Measurements from ENCODE around the gene PKN3.

PKN3 gene

GRCh38 chr9:128719919-128720605, 17.8 kb downstream of the PKN3 start:
- peaks cover 2% of the 10 kb centered on the region; the same call in 1 of the 2 replicates for H3K4me1 ChIP-seq (ENCODE audit: control insufficient read depth, insufficient read depth, low read length)
- no peak overlapping the region for H3K4me3 ChIP-seq (ENCODE audit: low read depth, low read length)
- no peak overlapping the region for H3K27ac ChIP-seq (ENCODE audit: low read depth, low read length)
- peaks cover 30% of the 10 kb centered on the region for H3K36me3 ChIP-seq (ENCODE audit: control insufficient read depth, insufficient read depth, low read length)
- no peaks in the 10 kb centered on the region for H3K27me3 ChIP-seq (ENCODE audit: control insufficient read depth, insufficient read depth, low read length)
- no peak overlapping the region for H3K9ac ChIP-seq (ENCODE audit: low read depth, low read length)
- H3K9me3 ChIP-seq (ENCODE audit: control insufficient read depth, insufficient read depth, low read length): no peaks in the 10 kb centered on the region

GRCh38 chr9:128720841-128721486, 18.7 kb downstream of the PKN3 start:
- Histone ChIP-seq H3K36me3 (ENCODE audit: control insufficient read depth, insufficient read depth, low read length) (peaks cover 25% of the 10 kb centered on the region), H3K4me1 (ENCODE audit: control insufficient read depth, insufficient read depth, low read length) (peaks cover 4% of the 10 kb centered on the region; the same call in 1 of the 2 replicates), H3K9ac (ENCODE audit: low read depth, low read length) (no peak overlapping the region), H3K4me3 (ENCODE audit: low read depth, low read length) (no peak overlapping the region), H3K27me3 (ENCODE audit: control insufficient read depth, insufficient read depth, low read length) (no peaks in the 10 kb centered on the region), H3K9me3 (ENCODE audit: control insufficient read depth, insufficient read depth, low read length) (no peaks in the 10 kb centered on the region), H3K27ac (ENCODE audit: low read depth, low read length) (no peak overlapping the region)

- peaks cover 25% of the 10 kb centered on the region for H3K36me3 ChIP-seq (ENCODE audit: control insufficient read depth, insufficient read depth, low read length)
- no peaks in the 10 kb centered on the region for H3K9me3 ChIP-seq (ENCODE audit: control insufficient read depth, insufficient read depth, low read length)
- H3K4me3 ChIP-seq (ENCODE audit: low read depth, low read length): no peak overlapping the region
- H3K27ac ChIP-seq (ENCODE audit: low read depth, low read length): no peak overlapping the region
- no peaks in the 10 kb centered on the region for H3K27me3 ChIP-seq (ENCODE audit: control insufficient read depth, insufficient read depth, low read length)
- no peak overlapping the region for H3K9ac ChIP-seq (ENCODE audit: low read depth, low read length)
- H3K4me1 ChIP-seq (ENCODE audit: control insufficient read depth, insufficient read depth, low read length): peaks cover 4% of the 10 kb centered on the region; the same call in 1 of the 2 replicates
Measured at GRCh38 chr9:128721487-128722010, 19.2 kb downstream of the PKN3 start.

GRCh38 chr9:128722380-128723351, 20.4 kb downstream of the PKN3 start:
- no peak overlapping the region for H3K9ac ChIP-seq (ENCODE audit: low read depth, low read length)
- no peak overlapping the region for H3K27ac ChIP-seq (ENCODE audit: low read depth, low read length)
- no peaks in the 10 kb centered on the region for H3K27me3 ChIP-seq (ENCODE audit: control insufficient read depth, insufficient read depth, low read length)
- H3K9me3 ChIP-seq (ENCODE audit: control insufficient read depth, insufficient read depth, low read length): no peaks in the 10 kb centered on the region
- peaks cover 22% of the 10 kb centered on the region for H3K36me3 ChIP-seq (ENCODE audit: control insufficient read depth, insufficient read depth, low read length)
- H3K4me1 ChIP-seq (ENCODE audit: control insufficient read depth, insufficient read depth, low read length): peaks cover 4% of the 10 kb centered on the region; the same call in 1 of the 2 replicates
- peak overlapping the region; percentile 76 for H3K4me3 ChIP-seq (ENCODE audit: low read depth, low read length)

- H3K27ac ChIP-seq (ENCODE audit: low read depth, low read length): no peak overlapping the region
- no peaks in the 10 kb centered on the region for H3K9me3 ChIP-seq (ENCODE audit: control insufficient read depth, insufficient read depth, low read length)
- peak overlapping the region; percentile 66 for H3K9ac ChIP-seq (ENCODE audit: low read depth, low read length)
- peaks cover 22% of the 10 kb centered on the region for H3K36me3 ChIP-seq (ENCODE audit: control insufficient read depth, insufficient read depth, low read length)
- peaks cover 4% of the 10 kb centered on the region; the same call in 1 of the 2 replicates for H3K4me1 ChIP-seq (ENCODE audit: control insufficient read depth, insufficient read depth, low read length)
- H3K4me3 ChIP-seq (ENCODE audit: low read depth, low read length): peak overlapping the region; percentile 76
- H3K27me3 ChIP-seq (ENCODE audit: control insufficient read depth, insufficient read depth, low read length): no peaks in the 10 kb centered on the region
Measured at GRCh38 chr9:128723352-128723865, 21.1 kb downstream of the PKN3 start.

- peak within 1 kb of the TSS; percentile 66 for H3K9ac ChIP-seq (ENCODE audit: low read depth, low read length)
- H3K27ac ChIP-seq (ENCODE audit: low read depth, low read length): peak within 1 kb of the TSS; percentile 61
- H3K27me3 ChIP-seq (ENCODE audit: control insufficient read depth, insufficient read depth, low read length): no peaks in the 10 kb centered on the region
- H3K9me3 ChIP-seq (ENCODE audit: control insufficient read depth, insufficient read depth, low read length): no peaks in the 10 kb centered on the region
- peak within 1 kb of the TSS; percentile 76 for H3K4me3 ChIP-seq (ENCODE audit: low read depth, low read length)
- H3K4me1 ChIP-seq (ENCODE audit: control insufficient read depth, insufficient read depth, low read length): peaks cover 4% of the 10 kb centered on the region; the same call in 1 of the 2 replicates
- H3K36me3 ChIP-seq (ENCODE audit: control insufficient read depth, insufficient read depth, low read length): peaks cover 22% of the 10 kb centered on the region
Measured at GRCh38 chr9:128723866-128724743, 21.8 kb downstream of the PKN3 start, which contains the start of gene ZDHHC12. Gene ZDHHC12 (minus strand): TSS chr9:128724127. CDS start chr9:128724093, 34 bp downstream.

- peaks cover 4% of the 10 kb centered on the region; the same call in 1 of the 2 replicates for H3K4me1 ChIP-seq (ENCODE audit: control insufficient read depth, insufficient read depth, low read length)
- H3K4me3 ChIP-seq (ENCODE audit: low read depth, low read length): peak overlapping the region; percentile 60
- H3K27ac ChIP-seq (ENCODE audit: low read depth, low read length): peak overlapping the region; percentile 46
- no peaks in the 10 kb centered on the region for H3K9me3 ChIP-seq (ENCODE audit: control insufficient read depth, insufficient read depth, low read length)
- no peaks in the 10 kb centered on the region for H3K27me3 ChIP-seq (ENCODE audit: control insufficient read depth, insufficient read depth, low read length)
- peaks cover 21% of the 10 kb centered on the region for H3K36me3 ChIP-seq (ENCODE audit: control insufficient read depth, insufficient read depth, low read length)
- no peak overlapping the region; the same call in 1 of the 2 replicates for H3K9ac ChIP-seq (ENCODE audit: low read depth, low read length)
Measured at GRCh38 chr9:128724744-128725211, 22.5 kb downstream of the PKN3 start.

- Histone ChIP-seq H3K4me3 (ENCODE audit: low read depth, low read length) (no peak overlapping the region), H3K27ac (ENCODE audit: low read depth, low read length) (no peak overlapping the region), H3K9ac (ENCODE audit: low read depth, low read length) (no peak overlapping the region), H3K9me3 (ENCODE audit: control insufficient read depth, insufficient read depth, low read length) (no peaks in the 10 kb centered on the region), H3K27me3 (ENCODE audit: control insufficient read depth, insufficient read depth, low read length) (no peaks in the 10 kb centered on the region), H3K4me1 (ENCODE audit: control insufficient read depth, insufficient read depth, low read length) (peaks cover 4% of the 10 kb centered on the region; the same call in 1 of the 2 replicates), H3K36me3 (ENCODE audit: control insufficient read depth, insufficient read depth, low read length) (no peaks in the 10 kb centered on the region; the same call in 1 of the 2 replicates)
Measured at GRCh38 chr9:128727640-128728248, 25.4 kb downstream of the PKN3 start.

- 0 out of 2 replicates have a peak, but pooled peaks cover 2% of the 10 kb centered on the region for H3K4me1 ChIP-seq (ENCODE audit: control insufficient read depth, insufficient read depth, low read length)
- H3K4me3 ChIP-seq (ENCODE audit: low read depth, low read length): no peak overlapping the region
- H3K27me3 ChIP-seq (ENCODE audit: control insufficient read depth, insufficient read depth, low read length): no peaks in the 10 kb centered on the region
- H3K9ac ChIP-seq (ENCODE audit: low read depth, low read length): no peak overlapping the region
- no peak overlapping the region for H3K27ac ChIP-seq (ENCODE audit: low read depth, low read length)
- H3K9me3 ChIP-seq (ENCODE audit: control insufficient read depth, insufficient read depth, low read length): no peaks in the 10 kb centered on the region
- H3K36me3 ChIP-seq (ENCODE audit: control insufficient read depth, insufficient read depth, low read length): no peaks in the 10 kb centered on the region; the same call in 1 of the 2 replicates
Measured at GRCh38 chr9:128728298-128728697, 26.0 kb downstream of the PKN3 start.

Measured in HUES48 (cell line).